ENCODE measurements around the gene CNKSR3.

The CNKSR3 gene

GRCh38 chr6:154500769-154501577 lies 9.5 kb downstream of the CNKSR3 start:
- FAIRE-seq = no peak

DNA sequence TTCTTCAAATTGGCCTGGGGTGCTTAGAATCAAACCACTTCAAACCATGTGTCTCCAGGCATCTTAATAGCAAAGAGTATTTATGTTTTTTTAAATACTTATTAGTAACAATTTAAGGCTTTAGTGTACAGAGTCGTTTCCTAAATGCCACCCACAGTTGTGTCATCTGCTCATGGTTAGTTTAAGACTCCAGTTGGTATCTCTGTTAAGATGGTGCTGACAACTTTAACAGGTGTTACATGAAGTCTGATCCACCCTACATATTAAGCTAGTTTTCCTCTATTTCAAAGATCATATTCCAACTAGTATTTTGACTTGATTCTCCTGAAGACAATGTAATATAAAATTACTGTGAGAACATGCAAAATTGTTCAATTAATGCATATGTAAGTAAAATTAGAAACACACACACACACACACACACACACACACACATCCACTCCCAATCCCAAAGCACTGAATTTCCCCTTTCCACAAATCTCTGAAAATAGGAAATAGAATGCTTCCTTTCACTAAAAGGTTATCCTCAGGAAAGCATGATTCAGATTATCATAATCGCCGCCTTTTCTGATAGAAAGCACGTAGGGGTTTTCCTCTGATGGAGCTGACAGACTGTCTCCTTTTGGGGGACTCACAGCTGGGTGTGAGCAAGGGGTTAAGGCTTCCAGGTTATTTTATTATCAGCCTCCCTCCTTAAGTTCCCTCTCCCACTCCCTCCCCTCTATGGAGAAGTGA lies 10.5 kb downstream of the CNKSR3 start:
- no peak for FAIRE-seq

DNA sequence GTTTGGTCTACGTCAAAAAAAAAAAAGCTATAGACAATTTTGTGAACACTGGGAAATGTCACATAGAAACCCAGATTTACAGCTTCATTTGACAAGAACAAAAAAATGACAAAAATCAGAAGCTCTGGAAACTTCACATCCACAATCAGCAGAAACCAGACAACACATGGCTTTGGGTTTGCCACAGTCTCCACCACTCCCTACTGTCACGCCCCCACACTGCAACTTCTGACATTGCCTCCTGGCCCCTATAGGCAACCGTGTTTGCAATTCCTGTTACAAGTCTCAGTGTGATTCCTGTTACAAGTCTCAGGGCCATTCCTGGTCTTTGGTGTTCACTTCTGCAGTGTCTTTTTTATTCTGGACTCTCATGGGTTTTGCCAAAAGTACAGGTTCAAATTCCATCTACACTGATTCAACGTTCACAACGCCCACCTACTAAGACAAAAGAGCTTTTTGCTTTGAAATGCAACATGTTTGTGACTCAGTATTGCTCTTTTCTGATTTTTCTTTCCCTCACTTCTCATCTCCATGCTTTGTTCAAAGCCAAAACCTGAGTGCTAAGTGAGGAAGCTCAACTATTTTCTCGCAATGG lies 12.0 kb downstream of the CNKSR3 start:
- no peak for FAIRE-seq

- no peak for FAIRE-seq
Measured at GRCh38 chr6:154496793-154497517, 13.5 kb downstream of the CNKSR3 start.

GRCh38 chr6:154496186-154496585 lies 14.3 kb downstream of the CNKSR3 start:
- FAIRE-seq = no peak

- no peak for FAIRE-seq
Measured at GRCh38 chr6:154494592-154495311, 15.7 kb downstream of the CNKSR3 start.

- no peak for FAIRE-seq
Measured at GRCh38 chr6:154491567-154492470, 18.7 kb downstream of the CNKSR3 start.

- no peak for FAIRE-seq
Measured at GRCh38 chr6:154489822-154490221, 20.7 kb downstream of the CNKSR3 start.

GRCh38 chr6:154488802-154489437 lies 21.6 kb downstream of the CNKSR3 start:
- FAIRE-seq = no peak

DNA sequence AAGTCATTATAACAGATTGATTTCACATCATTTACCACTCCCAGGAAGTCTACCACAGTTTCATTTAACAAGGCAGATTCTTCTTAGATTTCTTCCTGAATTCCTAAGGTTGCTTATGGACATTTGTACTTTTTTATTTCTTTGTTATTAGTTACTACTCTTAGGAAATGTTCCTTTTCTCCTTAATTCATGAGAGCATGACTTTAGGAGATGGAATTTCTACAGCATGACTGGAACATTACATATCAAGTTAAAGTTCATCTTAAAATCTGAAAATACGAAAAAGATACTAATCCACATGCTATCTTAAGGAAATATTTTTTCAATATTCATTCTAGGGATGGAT lies 22.3 kb downstream of the CNKSR3 start:
- no peak for FAIRE-seq

DNA sequence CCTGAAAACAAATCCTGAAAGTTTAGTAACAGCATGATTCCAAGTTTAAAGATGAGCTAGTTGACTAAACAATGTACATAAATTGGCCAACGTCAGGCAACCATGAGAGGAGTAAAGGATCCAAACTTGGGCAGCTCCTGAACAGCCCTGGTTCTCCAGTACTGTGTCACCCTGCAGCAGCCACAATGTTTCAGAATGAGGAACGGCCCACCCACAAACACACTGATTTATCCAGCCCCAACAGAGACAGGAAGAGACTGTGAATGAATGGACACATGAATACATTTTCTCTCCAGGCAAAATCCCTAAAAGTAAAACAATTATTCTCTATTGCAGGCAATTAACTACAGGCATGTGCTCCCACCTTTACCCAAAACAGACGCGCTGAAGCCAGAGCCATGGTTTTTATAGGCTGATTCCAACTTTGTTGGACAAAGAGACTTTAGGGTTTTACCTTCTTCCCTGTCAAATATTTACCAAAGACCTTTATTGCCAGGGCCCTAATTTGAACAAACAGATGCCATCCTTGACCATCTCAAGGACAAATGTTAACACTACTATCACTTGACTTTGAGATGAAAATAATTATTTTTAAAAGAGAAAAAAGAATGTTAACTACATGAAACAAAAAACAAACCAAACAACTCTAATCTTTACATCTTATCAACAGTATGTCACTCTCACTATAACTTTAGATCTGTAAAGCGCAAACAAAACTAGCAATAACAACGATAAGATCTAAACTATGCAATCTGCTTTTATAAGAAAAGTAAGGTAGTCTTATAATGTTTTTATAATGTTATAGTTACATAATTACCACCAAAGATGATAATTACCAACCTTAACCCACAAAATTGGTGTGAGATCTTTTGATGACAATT lies 22.9 kb downstream of the CNKSR3 start:
- FAIRE-seq = no peak

DNA sequence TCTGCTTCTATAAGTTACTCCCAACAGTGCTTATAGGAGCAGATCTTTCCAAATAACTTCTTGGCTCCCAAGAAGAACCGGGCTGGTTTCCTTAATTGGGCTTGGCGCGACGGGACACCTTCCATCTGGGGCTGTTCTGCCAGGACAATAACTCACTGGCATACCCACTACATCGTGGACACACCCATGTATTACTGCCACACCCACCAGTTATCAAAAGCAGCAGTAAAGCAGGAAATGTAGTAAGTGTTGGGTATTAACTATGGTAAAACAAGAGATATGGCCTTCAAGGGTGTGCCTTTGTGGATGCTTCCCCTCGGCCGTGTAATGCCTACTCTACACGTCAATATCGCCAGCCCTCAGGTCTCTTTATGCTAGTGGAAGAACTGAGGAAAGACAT lies 24.7 kb downstream of the CNKSR3 start:
- no peak for FAIRE-seq

DNA sequence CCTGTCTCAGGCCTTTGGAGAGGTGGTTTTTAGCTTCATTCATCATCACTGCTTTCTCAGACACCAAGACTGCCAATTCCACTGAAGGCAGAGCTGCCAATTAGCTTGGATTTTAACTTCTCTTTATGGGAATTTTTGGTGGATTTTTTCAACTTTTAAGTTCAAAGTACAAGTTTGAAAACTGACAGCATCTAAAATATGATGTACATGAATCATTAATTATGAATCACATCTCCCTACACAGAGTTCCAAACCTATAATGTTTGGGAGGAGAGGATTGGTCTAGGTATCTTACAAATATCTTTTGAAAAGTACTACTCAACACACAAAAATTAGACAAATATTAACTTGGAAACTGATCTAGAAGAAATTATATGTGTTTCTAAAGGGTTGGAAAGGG lies 25.5 kb downstream of the CNKSR3 start:
- no peak for FAIRE-seq

DNA sequence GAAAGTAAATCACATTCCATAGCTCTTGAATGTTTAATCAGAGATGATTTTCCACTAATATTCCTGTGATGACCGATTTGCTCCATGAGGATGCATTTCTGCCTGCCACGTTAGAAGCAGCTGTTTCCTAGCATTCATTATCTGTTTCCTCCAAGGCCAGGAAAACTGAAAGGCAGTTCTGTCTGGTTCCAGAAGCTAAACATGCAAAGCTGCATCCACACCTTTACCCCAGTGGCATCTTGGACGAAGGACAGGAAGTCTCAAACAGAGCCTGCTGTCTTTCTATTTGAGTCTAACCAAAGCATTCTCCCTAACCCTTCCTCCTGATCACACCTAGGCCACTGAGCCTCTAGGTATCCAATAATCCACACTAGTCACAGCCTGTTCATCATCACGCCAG lies 27.6 kb downstream of the CNKSR3 start:
- no peak for FAIRE-seq

DNA sequence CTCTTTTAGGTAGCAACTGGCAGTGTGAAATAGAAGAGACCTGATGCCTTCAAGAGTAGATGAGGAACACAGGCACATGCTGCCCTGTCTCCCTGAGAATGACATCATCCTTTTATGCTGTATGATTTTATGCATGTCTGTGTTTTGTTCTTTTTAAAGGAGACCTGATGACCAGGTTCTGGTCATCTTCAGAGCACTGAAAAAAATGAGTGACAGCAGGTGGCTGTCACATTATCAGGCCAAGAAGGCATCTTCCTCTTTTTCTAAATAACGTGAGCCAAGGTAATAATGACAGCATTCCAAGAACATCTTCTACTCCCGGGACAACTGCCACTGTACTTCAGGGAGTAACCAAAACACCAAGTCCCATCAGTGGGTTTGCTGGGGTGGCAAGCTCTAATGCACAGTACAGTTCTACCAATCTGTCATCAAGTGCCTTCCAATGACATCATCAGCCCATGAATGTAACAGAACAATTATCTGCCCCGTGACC lies 28.9 kb downstream of the CNKSR3 start:
- no peak for FAIRE-seq

DNA sequence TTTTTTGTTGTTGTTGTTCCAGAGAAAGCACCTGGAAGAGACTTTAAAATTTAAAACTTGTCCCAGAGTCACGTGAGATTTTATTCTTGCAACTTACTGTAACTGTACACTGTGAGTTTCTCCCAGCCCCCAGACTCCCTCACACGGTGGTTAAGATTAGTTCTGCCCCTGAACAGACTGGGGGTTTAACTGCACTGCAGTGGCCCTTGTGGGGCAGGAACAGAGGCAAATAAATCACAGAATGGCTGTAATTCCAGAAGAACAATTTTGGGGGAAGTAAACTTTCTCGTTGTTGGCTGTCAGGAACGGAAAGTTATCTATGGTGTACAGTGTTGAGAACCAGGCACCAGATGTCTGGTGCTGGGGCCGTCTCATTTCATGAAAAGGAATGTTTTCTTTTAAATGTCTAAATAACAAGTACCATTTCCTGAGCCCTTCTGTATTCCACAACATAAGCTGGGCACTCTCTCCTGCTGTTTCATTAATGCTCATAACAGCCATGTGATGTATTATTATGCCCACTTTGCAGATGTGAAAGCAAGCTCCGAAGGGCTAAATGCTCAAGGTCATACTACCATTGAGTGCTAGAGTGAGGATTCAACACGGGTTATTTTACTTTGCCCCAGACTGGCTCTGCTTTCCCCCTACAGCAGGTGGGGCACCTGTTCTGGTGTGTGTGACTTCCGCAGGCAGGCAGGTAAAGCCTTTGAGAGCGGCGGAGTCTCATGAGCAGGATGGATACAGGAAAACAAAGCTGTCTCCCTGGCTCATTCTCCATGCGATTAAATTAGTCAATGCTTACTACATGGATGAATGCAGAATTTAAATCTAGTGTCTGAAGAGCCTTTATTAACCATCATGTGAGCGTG lies 30.5 kb downstream of the CNKSR3 start:
- no peak for FAIRE-seq

DNA sequence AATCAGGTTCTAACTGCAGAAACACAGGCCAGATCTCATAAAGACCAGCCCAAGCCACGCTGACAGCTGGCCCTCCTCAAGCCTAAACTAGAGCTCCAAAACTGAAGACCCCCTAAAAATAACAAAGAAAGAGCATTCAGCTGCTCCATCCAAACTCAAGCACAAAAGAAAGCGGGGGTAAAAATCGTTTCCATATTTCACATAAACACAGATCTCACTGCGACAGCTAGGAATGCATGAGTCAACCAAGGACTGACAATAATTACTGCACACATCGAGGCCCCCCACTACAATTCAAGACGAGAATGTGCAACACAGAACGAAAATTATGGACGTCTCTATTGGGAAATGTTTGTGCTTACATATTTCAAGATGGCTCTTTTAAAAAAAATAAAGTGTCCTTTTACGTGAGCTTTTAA lies 31.1 kb downstream of the CNKSR3 start:
- no peak for FAIRE-seq

GRCh38 chr6:154478701-154479060 lies 31.8 kb downstream of the CNKSR3 start:
- FAIRE-seq = no peak
